A549 (cell line): ENCODE results near the gene GNG2.

Experiments
- CBX2 ChIP-seq: fragments of 200-600 bp; sonication (generic); IDR thresholded peaks from 2 replicates; pipeline ENCODE4 v1.6.1; 2016; ENCODE audit warnings: low read depth, mild to moderate bottlenecking, borderline replicate concordance
- EHMT2 ChIP-seq: fragments of 200-600 bp; sonication (generic); IDR thresholded peaks from 2 replicates; pipeline ENCODE4 v1.6.1; 2016; ENCODE audit warnings: antibody characterized with exemption, low read depth, mild to moderate bottlenecking, moderate library complexity
- EP300 ChIP-seq, 2 experiments: fragments of >200 bp; sonication (Bioruptor Twin); formaldehyde crosslinking; IDR thresholded peaks; 2 replicates in 1 of 2; 3 replicates in 1 of 2; pipeline ENCODE4 v1.6.1; 2016 to 2017
- HOXB5 ChIP-seq: fragments of 250-450 bp; sonication (Bioruptor Pico); IDR thresholded peaks from 2 replicates; pipeline ENCODE4 v1.5.0; 2020; ENCODE audit warnings: mild to moderate bottlenecking, moderate library complexity
- NR3C1 ChIP-seq: fragments of >200 bp; sonication (Bioruptor Twin); formaldehyde crosslinking; IDR thresholded peaks from 3 replicates; pipeline ENCODE4 v1.6.1; 2017
- POLR2A ChIP-seq: IDR thresholded peaks from 2 replicates; pipeline ENCODE4 v1.6.1; 2012; ENCODE audit warnings: mild to moderate bottlenecking, low read length
- RAD21 ChIP-seq, 2 experiments: fragments of >200 bp in 1 of 2; sonication (Bioruptor Twin) in 1 of 2; formaldehyde crosslinking in 1 of 2; IDR thresholded peaks in 1 of 2; conservative IDR thresholded peaks in 1 of 2; 2 replicates in 1 of 2; 3 replicates in 1 of 2; pipeline ENCODE4 v1.6.1; 2012 to 2018; ENCODE audit warnings: inconsistent platforms in 1 of 2
- TF ChIP-seq, protein P1 (sequence below): fragments of >200 bp; sonication (Bioruptor Twin); formaldehyde crosslinking; IDR thresholded peaks from 3 replicates; pipeline ENCODE4 v1.5.1; 2016
- TF ChIP-seq, protein P2 (sequence below): fragments of 250-450 bp; sonication (Bioruptor Pico); IDR thresholded peaks from 2 replicates; pipeline ENCODE4 v1.5.0; 2021; ENCODE audit warnings: mild to moderate bottlenecking, moderate library complexity, borderline replicate concordance
- TF ChIP-seq, protein P3 (sequence below): fragments of 200-600 bp; sonication (generic); IDR thresholded peaks from 2 replicates; pipeline ENCODE4 v1.6.1; 2016; ENCODE audit warnings: antibody characterized with exemption, mild to moderate bottlenecking, moderate library complexity
- TF ChIP-seq, protein P4 (sequence below): fragments of 150-350 bp; IDR thresholded peaks from 2 replicates; pipeline ENCODE4 v1.6.1; 2014; ENCODE audit warnings: low read depth, mild to moderate bottlenecking, low read length

DNA sequence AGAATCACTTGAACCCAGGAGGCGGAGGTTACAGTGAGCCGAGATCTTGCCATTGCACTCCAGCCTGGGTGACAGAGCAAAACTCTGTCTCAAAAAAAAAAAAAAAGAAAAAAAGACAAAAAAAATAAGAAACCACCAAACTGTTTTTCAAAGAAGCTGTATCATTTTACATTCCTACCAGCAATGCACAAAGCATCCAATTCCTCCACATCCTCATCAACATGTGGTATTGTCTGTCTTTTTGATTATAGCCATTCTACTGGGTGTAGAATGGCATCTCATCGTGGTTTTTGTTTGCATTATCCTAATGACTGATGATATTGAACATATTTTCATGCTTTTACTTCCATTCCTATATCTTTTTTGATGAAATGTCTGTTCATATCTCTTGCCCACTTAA is 36.2 kb upstream of the GNG2 start:
- TF ChIP-seq EP300 (IDR thresholded peaks at IDR 0.05) (no peak), RAD21 (conservative IDR thresholded peaks at IDR 0.05 in 1 of 2, IDR thresholded peaks at IDR 0.05 in 1 of 2) (no peak), EHMT2 (no peak), POLR2A (no peak), HOXB5 (CRISPR knock-in tag) (no peak), NR3C1 (no peak), CBX2 (no peak)
- TF ChIP-seq, protein P1, sequence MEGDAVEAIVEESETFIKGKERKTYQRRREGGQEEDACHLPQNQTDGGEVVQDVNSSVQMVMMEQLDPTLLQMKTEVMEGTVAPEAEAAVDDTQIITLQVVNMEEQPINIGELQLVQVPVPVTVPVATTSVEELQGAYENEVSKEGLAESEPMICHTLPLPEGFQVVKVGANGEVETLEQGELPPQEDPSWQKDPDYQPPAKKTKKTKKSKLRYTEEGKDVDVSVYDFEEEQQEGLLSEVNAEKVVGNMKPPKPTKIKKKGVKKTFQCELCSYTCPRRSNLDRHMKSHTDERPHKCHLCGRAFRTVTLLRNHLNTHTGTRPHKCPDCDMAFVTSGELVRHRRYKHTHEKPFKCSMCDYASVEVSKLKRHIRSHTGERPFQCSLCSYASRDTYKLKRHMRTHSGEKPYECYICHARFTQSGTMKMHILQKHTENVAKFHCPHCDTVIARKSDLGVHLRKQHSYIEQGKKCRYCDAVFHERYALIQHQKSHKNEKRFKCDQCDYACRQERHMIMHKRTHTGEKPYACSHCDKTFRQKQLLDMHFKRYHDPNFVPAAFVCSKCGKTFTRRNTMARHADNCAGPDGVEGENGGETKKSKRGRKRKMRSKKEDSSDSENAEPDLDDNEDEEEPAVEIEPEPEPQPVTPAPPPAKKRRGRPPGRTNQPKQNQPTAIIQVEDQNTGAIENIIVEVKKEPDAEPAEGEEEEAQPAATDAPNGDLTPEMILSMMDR, result no peak
- TF ChIP-seq, protein P2, sequence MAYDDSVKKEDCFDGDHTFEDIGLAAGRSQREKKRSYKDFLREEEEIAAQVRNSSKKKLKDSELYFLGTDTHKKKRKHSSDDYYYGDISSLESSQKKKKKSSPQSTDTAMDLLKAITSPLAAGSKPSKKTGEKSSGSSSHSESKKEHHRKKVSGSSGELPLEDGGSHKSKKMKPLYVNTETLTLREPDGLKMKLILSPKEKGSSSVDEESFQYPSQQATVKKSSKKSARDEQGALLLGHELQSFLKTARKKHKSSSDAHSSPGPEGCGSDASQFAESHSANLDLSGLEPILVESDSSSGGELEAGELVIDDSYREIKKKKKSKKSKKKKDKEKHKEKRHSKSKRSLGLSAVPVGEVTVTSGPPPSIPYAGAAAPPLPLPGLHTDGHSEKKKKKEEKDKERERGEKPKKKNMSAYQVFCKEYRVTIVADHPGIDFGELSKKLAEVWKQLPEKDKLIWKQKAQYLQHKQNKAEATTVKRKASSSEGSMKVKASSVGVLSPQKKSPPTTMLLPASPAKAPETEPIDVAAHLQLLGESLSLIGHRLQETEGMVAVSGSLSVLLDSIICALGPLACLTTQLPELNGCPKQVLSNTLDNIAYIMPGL (CRISPR knock-in tag), result no peak
- TF ChIP-seq, protein P3, sequence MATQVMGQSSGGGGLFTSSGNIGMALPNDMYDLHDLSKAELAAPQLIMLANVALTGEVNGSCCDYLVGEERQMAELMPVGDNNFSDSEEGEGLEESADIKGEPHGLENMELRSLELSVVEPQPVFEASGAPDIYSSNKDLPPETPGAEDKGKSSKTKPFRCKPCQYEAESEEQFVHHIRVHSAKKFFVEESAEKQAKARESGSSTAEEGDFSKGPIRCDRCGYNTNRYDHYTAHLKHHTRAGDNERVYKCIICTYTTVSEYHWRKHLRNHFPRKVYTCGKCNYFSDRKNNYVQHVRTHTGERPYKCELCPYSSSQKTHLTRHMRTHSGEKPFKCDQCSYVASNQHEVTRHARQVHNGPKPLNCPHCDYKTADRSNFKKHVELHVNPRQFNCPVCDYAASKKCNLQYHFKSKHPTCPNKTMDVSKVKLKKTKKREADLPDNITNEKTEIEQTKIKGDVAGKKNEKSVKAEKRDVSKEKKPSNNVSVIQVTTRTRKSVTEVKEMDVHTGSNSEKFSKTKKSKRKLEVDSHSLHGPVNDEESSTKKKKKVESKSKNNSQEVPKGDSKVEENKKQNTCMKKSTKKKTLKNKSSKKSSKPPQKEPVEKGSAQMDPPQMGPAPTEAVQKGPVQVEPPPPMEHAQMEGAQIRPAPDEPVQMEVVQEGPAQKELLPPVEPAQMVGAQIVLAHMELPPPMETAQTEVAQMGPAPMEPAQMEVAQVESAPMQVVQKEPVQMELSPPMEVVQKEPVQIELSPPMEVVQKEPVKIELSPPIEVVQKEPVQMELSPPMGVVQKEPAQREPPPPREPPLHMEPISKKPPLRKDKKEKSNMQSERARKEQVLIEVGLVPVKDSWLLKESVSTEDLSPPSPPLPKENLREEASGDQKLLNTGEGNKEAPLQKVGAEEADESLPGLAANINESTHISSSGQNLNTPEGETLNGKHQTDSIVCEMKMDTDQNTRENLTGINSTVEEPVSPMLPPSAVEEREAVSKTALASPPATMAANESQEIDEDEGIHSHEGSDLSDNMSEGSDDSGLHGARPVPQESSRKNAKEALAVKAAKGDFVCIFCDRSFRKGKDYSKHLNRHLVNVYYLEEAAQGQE, result no peak
- TF ChIP-seq, protein P4, sequence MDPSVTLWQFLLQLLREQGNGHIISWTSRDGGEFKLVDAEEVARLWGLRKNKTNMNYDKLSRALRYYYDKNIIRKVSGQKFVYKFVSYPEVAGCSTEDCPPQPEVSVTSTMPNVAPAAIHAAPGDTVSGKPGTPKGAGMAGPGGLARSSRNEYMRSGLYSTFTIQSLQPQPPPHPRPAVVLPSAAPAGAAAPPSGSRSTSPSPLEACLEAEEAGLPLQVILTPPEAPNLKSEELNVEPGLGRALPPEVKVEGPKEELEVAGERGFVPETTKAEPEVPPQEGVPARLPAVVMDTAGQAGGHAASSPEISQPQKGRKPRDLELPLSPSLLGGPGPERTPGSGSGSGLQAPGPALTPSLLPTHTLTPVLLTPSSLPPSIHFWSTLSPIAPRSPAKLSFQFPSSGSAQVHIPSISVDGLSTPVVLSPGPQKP, result no peak
